IPS DF 6.9 (cell line): ENCODE results near the gene ATRNL1.

Experiments
- DNase-seq: peaks from one replicate; pipeline ENCODE4 v3.0.0-alpha.2; 2013; ENCODE audit warnings: low read depth, low spot score
- H3K27ac ChIP-seq: one replicate; pipeline ENCODE4 v1.5.1; 2013; ENCODE audit warnings: low read length, control low read depth
- H3K27me3 ChIP-seq: 2 replicates; pipeline ENCODE4 v1.6.1; 2013; ENCODE audit warnings: mild to moderate bottlenecking, low read length; ENCODE audit not compliant: control insufficient read depth, insufficient read depth
- H3K36me3 ChIP-seq: 2 replicates; pipeline ENCODE4 v1.6.1; 2013; ENCODE audit warnings: low read length; ENCODE audit not compliant: control insufficient read depth, insufficient read depth
- H3K4me1 ChIP-seq: 2 replicates; pipeline ENCODE4 v1.6.1; 2013; ENCODE audit warnings: low read length; ENCODE audit not compliant: control insufficient read depth, insufficient read depth
- H3K4me3 ChIP-seq: 2 replicates; pipeline ENCODE4 v1.5.1; 2013; ENCODE audit warnings: mild to moderate bottlenecking, low read length
- H3K9me3 ChIP-seq: 2 replicates; pipeline ENCODE4 v1.6.1; 2013; ENCODE audit warnings: low read length, inconsistent platforms; ENCODE audit not compliant: control insufficient read depth, insufficient read depth
- WGBS: extraction: QIAGEN DNeasy Blood & Tissue Kit; methylation state at CpG from one replicate; pipeline ENCODE4 v1.1.7; 2013; ENCODE audit warnings: mixed read lengths, missing lambda C conversion rate; ENCODE audit not compliant: insufficient read length, insufficient coverage; 5-methylcytosine and 5-hydroxymethylcytosine counted together

ATRNL1 gene

DNA sequence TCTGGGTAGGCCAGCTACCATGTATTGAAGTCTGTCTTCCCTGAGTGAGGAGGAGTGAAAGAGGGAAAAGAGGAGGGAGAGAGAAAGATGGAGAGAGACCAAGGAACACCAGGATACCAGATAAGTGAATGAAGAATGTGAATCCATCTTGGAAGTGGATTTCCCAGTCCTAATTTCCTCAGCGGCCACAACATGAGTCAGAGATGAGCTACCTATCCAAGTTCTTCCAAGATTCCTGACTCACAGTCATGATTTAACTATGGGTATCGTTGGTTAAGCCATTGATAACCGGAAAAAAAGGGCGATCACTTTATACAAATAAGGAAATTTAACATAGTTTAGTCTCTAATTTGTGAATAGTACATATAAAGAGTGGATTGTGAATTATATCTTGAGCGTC, 561.8 kb downstream of the ATRNL1 start:
- Histone ChIP-seq H3K27ac (no peak overlapping the region), H3K4me3 (no peak overlapping the region), H3K9me3 (no peaks in the 10 kb centered on the region), H3K36me3 (no peaks in the 10 kb centered on the region), H3K27me3 (no peaks in the 10 kb centered on the region), H3K4me1 (no peaks in the 10 kb centered on the region)
- no CpG with 5 or more reads among the region's 5 CpGs for WGBS
- DNase-seq: no peak

DNA sequence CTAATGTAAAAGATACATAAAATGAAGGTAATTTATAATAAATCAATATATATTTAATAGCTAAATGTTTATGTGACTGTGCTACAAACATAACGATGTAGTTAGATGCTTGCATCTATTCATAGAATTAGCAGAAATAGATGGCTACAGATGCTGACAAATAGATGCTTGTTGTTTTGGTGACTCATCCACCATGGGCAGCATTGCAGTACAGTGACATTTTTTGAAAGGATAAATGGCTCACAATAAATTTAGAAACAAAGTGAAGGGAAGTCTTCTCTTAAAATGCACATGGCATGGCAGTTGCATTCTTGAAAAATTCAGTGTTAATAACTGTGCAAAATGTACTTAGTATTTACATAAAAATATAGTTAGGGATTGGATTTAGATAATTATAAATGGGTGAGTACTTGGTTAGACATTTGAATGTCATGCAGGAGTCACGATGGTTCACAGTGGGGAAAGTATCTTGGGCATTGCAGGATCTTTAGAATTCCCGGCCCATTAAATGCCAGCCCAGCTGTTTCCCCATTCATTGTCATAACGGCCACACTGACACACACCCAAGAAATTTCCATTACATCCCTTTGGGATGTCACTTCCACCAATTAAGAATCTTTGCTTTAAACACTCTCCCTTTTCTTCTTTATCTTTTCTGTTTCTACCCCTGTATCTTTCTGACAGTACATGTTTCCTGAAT, 564.1 kb downstream of the ATRNL1 start:
- no peaks in the 10 kb centered on the region for H3K36me3 ChIP-seq
- WGBS: 100% methylated on average over 1 of the region's 4 CpGs
- DNase-seq: no peak
- no peaks in the 10 kb centered on the region for H3K27me3 ChIP-seq
- H3K4me3 ChIP-seq: no peak overlapping the region
- no peaks in the 10 kb centered on the region for H3K4me1 ChIP-seq
- H3K9me3 ChIP-seq: no peaks in the 10 kb centered on the region
- H3K27ac ChIP-seq: no peak overlapping the region

- Histone ChIP-seq H3K4me3 (no peak overlapping the region), H3K36me3 (no peaks in the 10 kb centered on the region), H3K9me3 (no peaks in the 10 kb centered on the region), H3K27ac (no peak overlapping the region), H3K27me3 (no peaks in the 10 kb centered on the region), H3K4me1 (no peaks in the 10 kb centered on the region)
- WGBS: 100% methylated on average over 2 of the region's 3 CpGs
- DNase-seq: no peak
Measured at GRCh38 chr10:115659616-115660015, 566.5 kb downstream of the ATRNL1 start.

DNA sequence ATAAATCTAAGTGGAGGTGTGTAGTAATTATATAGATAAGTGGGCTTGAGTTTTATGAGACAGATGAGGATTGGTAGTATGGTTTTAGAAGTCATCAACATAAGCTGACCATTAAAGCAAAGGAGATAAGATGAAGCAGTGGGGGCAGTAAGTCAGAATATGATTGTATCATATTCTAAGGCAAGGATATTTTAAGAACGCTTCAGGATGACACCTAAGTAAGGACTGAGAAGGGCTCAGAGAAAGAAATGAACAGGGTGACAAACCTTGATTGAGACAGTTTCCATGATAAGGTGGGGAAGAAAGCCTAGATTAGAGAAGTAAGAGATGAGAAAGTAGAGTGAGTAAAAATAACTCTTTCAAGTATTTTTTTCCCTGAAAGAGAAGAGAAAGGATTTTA, 567.2 kb downstream of the ATRNL1 start:
- Histone ChIP-seq H3K4me1 (no peaks in the 10 kb centered on the region), H3K4me3 (no peak overlapping the region), H3K36me3 (no peaks in the 10 kb centered on the region), H3K27me3 (no peaks in the 10 kb centered on the region), H3K27ac (no peak overlapping the region), H3K9me3 (no peaks in the 10 kb centered on the region)
- DNase-seq: no peak
- WGBS: no CpG with 5 or more reads among the region's 1 CpG

DNA sequence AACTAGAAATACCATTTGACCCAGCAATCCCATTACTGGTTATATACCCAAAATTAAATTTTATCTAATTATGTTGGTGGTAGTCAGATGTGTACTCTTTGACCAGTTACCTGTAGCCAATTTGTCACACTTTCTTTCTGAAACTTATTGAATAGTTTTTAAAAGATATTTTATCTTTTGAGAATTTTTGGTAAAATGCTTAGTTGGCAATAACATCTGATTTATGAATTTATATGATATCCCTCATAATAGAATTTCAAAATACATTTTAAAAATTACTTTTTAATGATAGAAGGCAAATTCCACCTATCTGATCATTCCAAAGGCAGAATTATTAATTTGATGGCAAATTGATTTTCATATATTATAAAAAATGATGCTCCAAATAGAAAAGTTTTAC, 569.3 kb downstream of the ATRNL1 start:
- H3K27me3 ChIP-seq: no peaks in the 10 kb centered on the region
- H3K27ac ChIP-seq: no peak overlapping the region
- H3K4me3 ChIP-seq: no peak overlapping the region
- no peak for DNase-seq
- H3K9me3 ChIP-seq: no peaks in the 10 kb centered on the region
- H3K4me1 ChIP-seq: no peaks in the 10 kb centered on the region
- H3K36me3 ChIP-seq: no peaks in the 10 kb centered on the region

DNA sequence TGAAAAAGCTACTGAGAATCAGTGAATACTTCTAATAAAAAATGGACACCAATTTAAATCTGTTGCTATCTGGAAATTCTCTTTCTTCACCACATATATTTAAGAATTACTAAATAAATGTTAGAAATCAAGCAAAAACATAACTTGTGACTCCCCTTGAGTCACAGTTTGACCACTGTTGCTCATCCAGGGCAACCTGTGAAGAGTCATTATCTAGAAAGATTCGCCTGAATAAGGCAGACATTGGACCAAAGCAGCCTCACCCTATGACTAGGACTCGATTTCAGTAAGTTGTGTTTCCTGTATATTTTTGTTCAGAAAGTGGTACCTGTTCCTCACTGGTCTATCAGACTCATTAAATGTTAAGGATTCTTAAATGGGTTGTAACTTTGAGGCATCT, 572.4 kb downstream of the ATRNL1 start:
- no CpG with 5 or more reads among the region's 2 CpGs for WGBS

GRCh38 chr10:115674496-115674895, 581.3 kb downstream of the ATRNL1 start:
- Histone ChIP-seq H3K27ac (no peak overlapping the region), H3K36me3 (no peaks in the 10 kb centered on the region), H3K4me1 (no peaks in the 10 kb centered on the region), H3K27me3 (no peaks in the 10 kb centered on the region), H3K9me3 (no peaks in the 10 kb centered on the region), H3K4me3 (no peak overlapping the region)
- WGBS: no CpG with 5 or more reads among the region's 1 CpG
- no peak for DNase-seq

More for the DNA sequence above, 572.4 kb downstream of the ATRNL1 start:
- Histone ChIP-seq H3K4me3 (no peak overlapping the region), H3K27me3 (no peaks in the 10 kb centered on the region), H3K4me1 (no peaks in the 10 kb centered on the region), H3K36me3 (no peaks in the 10 kb centered on the region), H3K9me3 (no peaks in the 10 kb centered on the region), H3K27ac (no peak overlapping the region)
- no peak for DNase-seq

GRCh38 chr10:115696747-115697146, 603.6 kb downstream of the ATRNL1 start:
- DNase-seq: no peak
- Histone ChIP-seq H3K4me3 (no peak overlapping the region), H3K9me3 (no peaks in the 10 kb centered on the region), H3K27me3 (no peaks in the 10 kb centered on the region), H3K36me3 (no peaks in the 10 kb centered on the region), H3K4me1 (no peaks in the 10 kb centered on the region), H3K27ac (no peak overlapping the region)
- no CpG with 5 or more reads among the region's 4 CpGs for WGBS

GRCh38 chr10:115706026-115706425, 612.9 kb downstream of the ATRNL1 start:
- no peak overlapping the region for H3K4me3 ChIP-seq
- no peak for DNase-seq

GRCh38 chr10:115706488-115707076, 613.4 kb downstream of the ATRNL1 start:
- Histone ChIP-seq H3K9me3 (no peaks in the 10 kb centered on the region), H3K4me1 (no peaks in the 10 kb centered on the region), H3K27ac (no peak overlapping the region), H3K4me3 (no peak overlapping the region), H3K27me3 (no peaks in the 10 kb centered on the region), H3K36me3 (no peaks in the 10 kb centered on the region)
- peak; percentile 1 for DNase-seq
- WGBS: no CpG with 5 or more reads among the region's 2 CpGs

More at GRCh38 chr10:115706026-115706425, 612.9 kb downstream of the ATRNL1 start:
- Histone ChIP-seq H3K27ac (no peak overlapping the region), H3K4me1 (no peaks in the 10 kb centered on the region), H3K9me3 (no peaks in the 10 kb centered on the region), H3K27me3 (no peaks in the 10 kb centered on the region), H3K36me3 (no peaks in the 10 kb centered on the region)

- no peak for DNase-seq
- Histone ChIP-seq H3K27me3 (no peaks in the 10 kb centered on the region), H3K36me3 (no peaks in the 10 kb centered on the region), H3K9me3 (no peaks in the 10 kb centered on the region), H3K4me3 (no peak overlapping the region), H3K4me1 (no peaks in the 10 kb centered on the region), H3K27ac (no peak overlapping the region)
- WGBS: no CpG with 5 or more reads among the region's 1 CpG
Measured at GRCh38 chr10:115710136-115710535, 617.0 kb downstream of the ATRNL1 start.
